ENCODE data around the gene MYLK. TPM values are rescaled to one million over a fixed set of nuclear protein-coding genes. Genes with fewer than 3 reads are reported as not detected.
"Not testable (repeated sequence)": the region's sequence is repeated elsewhere in the genome, so short reads cannot be mapped to it uniquely, and the experiment has no call there.

The MYLK gene
- polyA plus RNA-seq, 1 donor = 296 TPM

DNA sequence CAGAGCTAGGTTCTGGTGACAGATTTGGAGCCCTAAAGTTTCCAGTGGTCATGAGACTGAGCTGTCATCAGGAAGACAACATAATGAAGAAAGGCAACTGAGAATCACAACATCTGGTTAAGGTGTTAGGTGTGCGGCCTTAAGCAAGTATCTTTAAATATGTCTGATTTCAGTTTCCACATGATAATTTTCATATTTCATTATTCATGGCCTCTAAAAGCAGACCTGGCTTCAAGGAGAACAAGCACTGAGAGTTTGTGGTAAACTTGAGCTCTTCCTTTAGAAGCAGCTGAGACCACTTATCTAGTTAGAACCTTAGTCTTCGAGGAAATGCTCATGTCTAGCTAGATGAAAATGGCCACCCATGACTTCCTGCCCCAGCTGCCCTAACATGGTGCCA lies 25.7 kb upstream of the MYLK start:
- Histone ChIP-seq H3K4me1 (ENCODE audit: control insufficient read depth, insufficient read depth, low read length) (no peaks in the 10 kb centered on the region), H3K36me3 (ENCODE audit: control insufficient read depth, insufficient read depth, low read length) (peaks cover 2% of the 10 kb centered on the region), H3K9me3 (ENCODE audit: control insufficient read depth, low read depth, low read length) (no peaks in the 10 kb centered on the region), H3K27ac (ENCODE audit: low read length) (no peak overlapping the region), H3K4me3 (ENCODE audit: low read length) (no peak overlapping the region), H3K27me3 (ENCODE audit: control insufficient read depth, insufficient read depth, low read length) (no peaks in the 10 kb centered on the region)
- DNase-seq = no peak
- WGBS (ENCODE audit: insufficient coverage, low lambda C conversion rate) = 100% methylated on average over 1 of the region's 2 CpGs

DNA sequence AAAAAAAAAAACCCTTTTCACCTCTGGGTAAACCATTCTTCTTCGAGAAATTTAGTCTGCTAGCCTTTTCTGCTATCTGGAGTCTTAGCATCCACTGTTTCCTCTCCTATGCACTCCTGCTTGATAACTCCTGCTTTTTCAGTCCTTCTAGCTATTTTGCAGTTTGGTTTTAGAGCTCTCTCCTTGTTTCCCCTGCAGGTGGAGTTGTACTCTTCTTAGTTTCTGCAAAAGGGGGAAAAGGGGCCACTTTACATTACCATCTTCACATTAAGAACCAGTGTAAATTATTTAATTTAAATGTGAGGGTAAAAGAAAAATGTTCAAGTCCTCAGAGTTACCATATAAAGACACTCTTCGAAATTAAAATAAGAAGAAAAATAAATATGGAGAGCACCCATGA lies 23.6 kb upstream of the MYLK start:
- no peak for DNase-seq
- WGBS (ENCODE audit: insufficient coverage, low lambda C conversion rate) = 88% methylated on average over 1 of the region's 2 CpGs
- H3K9me3 ChIP-seq (ENCODE audit: control insufficient read depth, low read depth, low read length) = no peaks in the 10 kb centered on the region
- H3K4me1 ChIP-seq (ENCODE audit: control insufficient read depth, insufficient read depth, low read length) = no peaks in the 10 kb centered on the region
- no peak overlapping the region for H3K4me3 ChIP-seq (ENCODE audit: low read length)
- no peaks in the 10 kb centered on the region for H3K27me3 ChIP-seq (ENCODE audit: control insufficient read depth, insufficient read depth, low read length)
- no peaks in the 10 kb centered on the region for H3K36me3 ChIP-seq (ENCODE audit: control insufficient read depth, insufficient read depth, low read length)
- no peak overlapping the region for H3K27ac ChIP-seq (ENCODE audit: low read length)

DNA sequence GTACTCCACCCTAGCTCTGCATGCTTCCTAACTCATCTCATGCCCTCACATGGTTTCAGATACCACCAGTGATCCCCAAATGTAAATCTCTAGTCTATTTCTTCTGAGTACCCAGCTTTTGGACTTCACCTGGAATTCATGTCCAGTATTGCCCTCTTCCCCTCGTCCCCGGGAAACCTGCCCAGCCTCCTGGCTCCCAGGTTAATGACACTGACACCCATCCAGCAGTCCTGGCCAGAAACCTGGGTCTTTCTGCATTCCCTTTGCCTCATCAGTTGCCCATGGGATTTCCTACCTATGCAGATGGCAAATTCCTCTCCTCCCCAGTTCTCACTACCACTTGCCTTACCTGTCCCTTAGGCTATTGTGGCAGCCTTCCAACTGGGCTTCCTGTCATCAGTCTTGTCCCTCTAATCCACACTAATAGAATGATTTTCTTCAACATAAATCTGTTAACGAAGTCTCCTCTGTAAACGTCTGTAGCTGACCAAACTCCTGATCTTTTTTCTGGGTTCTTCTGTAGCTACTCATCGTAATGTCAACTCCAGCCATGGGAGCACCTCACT lies 15.3 kb upstream of the MYLK start:
- no peak for DNase-seq
- H3K4me1 ChIP-seq (ENCODE audit: control insufficient read depth, insufficient read depth, low read length) = no peaks in the 10 kb centered on the region
- H3K27ac ChIP-seq (ENCODE audit: low read length) = no peak overlapping the region
- H3K4me3 ChIP-seq (ENCODE audit: low read length) = no peak overlapping the region
- no peaks in the 10 kb centered on the region for H3K36me3 ChIP-seq (ENCODE audit: control insufficient read depth, insufficient read depth, low read length)
- no peaks in the 10 kb centered on the region for H3K27me3 ChIP-seq (ENCODE audit: control insufficient read depth, insufficient read depth, low read length)
- H3K9me3 ChIP-seq (ENCODE audit: control insufficient read depth, low read depth, low read length) = no peaks in the 10 kb centered on the region
- no CpG with 5 or more reads among the region's 5 CpGs for WGBS (ENCODE audit: insufficient coverage, low lambda C conversion rate)

DNA sequence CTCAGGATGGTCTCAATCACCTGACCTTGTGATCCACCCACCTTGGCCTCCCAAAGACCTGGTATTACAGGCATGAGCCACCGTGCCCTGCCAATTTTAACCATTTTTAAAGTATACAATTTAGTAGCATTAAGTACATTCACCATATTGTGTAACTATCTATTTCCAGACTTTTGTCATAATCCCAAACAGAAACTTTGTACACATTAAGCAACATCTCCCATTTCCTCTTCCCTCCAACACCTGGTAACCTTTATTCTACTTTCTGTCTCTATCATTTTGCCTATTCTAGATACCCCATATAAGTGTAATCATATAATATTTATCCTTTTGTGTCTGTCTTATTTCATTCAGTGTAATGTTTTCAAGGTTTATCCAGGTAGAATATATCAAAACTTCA lies 8.9 kb upstream of the MYLK start:
- H3K9me3 ChIP-seq (ENCODE audit: control insufficient read depth, low read depth, low read length) = peaks cover 13% of the 10 kb centered on the region
- no peak overlapping the region for H3K27ac ChIP-seq (ENCODE audit: low read length)
- no peak for DNase-seq
- H3K4me3 ChIP-seq (ENCODE audit: low read length) = no peak overlapping the region
- no peaks in the 10 kb centered on the region for H3K4me1 ChIP-seq (ENCODE audit: control insufficient read depth, insufficient read depth, low read length)
- H3K27me3 ChIP-seq (ENCODE audit: control insufficient read depth, insufficient read depth, low read length) = no peaks in the 10 kb centered on the region
- no CpG with 5 or more reads among the region's 1 CpG for WGBS (ENCODE audit: insufficient coverage, low lambda C conversion rate)
- H3K36me3 ChIP-seq (ENCODE audit: control insufficient read depth, insufficient read depth, low read length) = no peaks in the 10 kb centered on the region

DNA sequence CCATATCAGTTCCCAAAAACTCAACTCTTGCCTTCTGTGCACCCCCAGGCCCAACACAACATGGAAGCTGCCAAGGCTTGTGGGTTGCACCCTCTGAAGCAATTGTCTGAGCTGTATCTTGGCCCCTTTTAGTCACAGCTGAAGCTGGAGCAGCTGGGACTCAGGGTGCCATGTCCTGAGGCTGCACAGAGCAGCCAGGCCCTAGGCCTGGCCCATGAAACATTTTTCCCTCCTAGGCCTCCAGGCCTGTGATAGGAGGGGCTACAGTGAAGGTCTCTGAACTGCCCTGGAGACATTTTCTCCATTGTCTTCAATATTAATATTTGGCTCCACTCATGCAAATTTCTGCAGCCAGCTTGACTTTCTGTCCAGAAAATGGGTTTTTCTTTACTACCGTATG lies 8.1 kb upstream of the MYLK start:
- Histone ChIP-seq H3K36me3 (ENCODE audit: control insufficient read depth, insufficient read depth, low read length) (no peaks in the 10 kb centered on the region), H3K27ac (ENCODE audit: low read length) (no peak overlapping the region), H3K27me3 (ENCODE audit: control insufficient read depth, insufficient read depth, low read length) (peaks cover 2% of the 10 kb centered on the region), H3K4me1 (ENCODE audit: control insufficient read depth, insufficient read depth, low read length) (no peaks in the 10 kb centered on the region), H3K4me3 (ENCODE audit: low read length) (no peak overlapping the region), H3K9me3 (ENCODE audit: control insufficient read depth, low read depth, low read length) (peaks cover 13% of the 10 kb centered on the region)
- DNase-seq = no peak
- no CpG with 5 or more reads among the region's 1 CpG for WGBS (ENCODE audit: insufficient coverage, low lambda C conversion rate)

DNA sequence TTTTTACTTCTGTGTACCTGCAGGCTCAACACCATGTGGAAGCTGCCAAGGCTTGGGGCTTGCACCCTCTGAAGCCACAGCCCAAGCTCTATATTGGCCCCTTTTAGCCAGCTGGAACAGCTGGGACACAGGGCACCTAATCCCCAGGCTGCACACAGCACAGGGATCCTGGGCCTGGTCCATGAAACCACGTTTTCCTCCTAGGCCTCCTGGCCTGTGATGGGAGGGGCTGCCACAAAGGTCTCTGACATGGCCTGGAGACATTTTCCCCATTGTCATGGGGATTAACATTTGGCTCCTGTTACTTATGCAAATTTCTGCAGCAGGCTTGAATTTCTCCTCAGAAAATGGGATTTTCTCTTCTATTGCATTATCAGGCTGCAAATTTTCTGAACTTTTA lies 6.9 kb upstream of the MYLK start:
- not testable (repeated sequence) for H3K4me1 ChIP-seq (ENCODE audit: control insufficient read depth, insufficient read depth, low read length); H3K4me3 ChIP-seq (ENCODE audit: low read length); H3K36me3 ChIP-seq (ENCODE audit: control insufficient read depth, insufficient read depth, low read length); H3K27me3 ChIP-seq (ENCODE audit: control insufficient read depth, insufficient read depth, low read length); H3K27ac ChIP-seq (ENCODE audit: low read length); DNase-seq
- H3K9me3 ChIP-seq (ENCODE audit: control insufficient read depth, low read depth, low read length) = peaks cover 13% of the 10 kb centered on the region
- no CpG with 5 or more reads among the region's 1 CpG for WGBS (ENCODE audit: insufficient coverage, low lambda C conversion rate)

DNA sequence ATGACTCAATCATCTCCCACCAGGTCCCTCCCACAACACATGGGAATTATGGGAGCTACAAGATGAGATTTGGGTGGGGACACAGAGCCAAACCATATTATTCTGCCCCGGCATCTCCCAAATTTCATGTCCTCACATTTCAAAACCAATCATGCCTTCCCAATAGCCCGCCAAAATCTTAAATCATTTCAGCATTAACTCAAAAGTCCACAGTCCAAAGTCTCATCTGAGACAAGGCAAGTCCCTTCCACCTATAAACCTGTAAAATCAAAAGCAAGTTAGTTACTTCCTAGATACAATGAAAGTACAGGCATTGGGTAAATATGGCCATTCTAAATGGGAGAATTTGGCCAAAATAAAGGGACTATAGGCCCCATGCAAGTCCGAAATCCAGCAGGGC lies 6.0 kb upstream of the MYLK start:
- not testable (repeated sequence) for DNase-seq
- WGBS (ENCODE audit: insufficient coverage, low lambda C conversion rate) = no CpG with 5 or more reads among the region's 3 CpGs
- peaks cover 13% of the 10 kb centered on the region for H3K9me3 ChIP-seq (ENCODE audit: control insufficient read depth, low read depth, low read length)

DNA sequence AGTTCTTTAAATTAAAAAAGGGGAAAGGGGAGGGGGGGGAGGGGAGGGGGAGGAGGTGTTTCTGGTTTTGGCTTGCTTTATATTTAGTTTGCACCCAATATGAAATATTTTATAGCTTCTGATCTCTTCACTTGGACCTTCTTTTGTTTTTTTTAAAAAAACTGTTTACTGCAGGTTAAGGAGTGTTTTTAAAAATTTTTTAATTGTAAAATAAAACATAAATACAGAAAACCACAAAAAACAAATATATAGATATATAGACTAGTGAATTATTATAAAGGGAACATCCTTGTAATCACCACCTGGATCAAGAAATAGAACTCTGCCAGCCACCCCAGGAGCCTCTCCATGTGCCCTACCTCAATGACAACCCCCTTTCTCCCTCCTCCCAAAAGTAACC lies 861 bp upstream of the MYLK start:
- Histone ChIP-seq H3K27ac (ENCODE audit: low read length) (no peak overlapping the region), H3K4me3 (ENCODE audit: low read length) (no peak overlapping the region), H3K9me3 (ENCODE audit: control insufficient read depth, low read depth, low read length) (no peaks in the 10 kb centered on the region), H3K27me3 (ENCODE audit: control insufficient read depth, insufficient read depth, low read length) (peaks cover 44% of the 10 kb centered on the region), H3K36me3 (ENCODE audit: control insufficient read depth, insufficient read depth, low read length) (no peaks in the 10 kb centered on the region), H3K4me1 (ENCODE audit: control insufficient read depth, insufficient read depth, low read length) (peaks cover 3% of the 10 kb centered on the region)
- DNase-seq = no peak

More for the DNA sequence above, 6.0 kb upstream of the MYLK start:
- H3K27me3 ChIP-seq (ENCODE audit: control insufficient read depth, insufficient read depth, low read length) = peaks cover 10% of the 10 kb centered on the region
- not testable (repeated sequence) for H3K4me1 ChIP-seq (ENCODE audit: control insufficient read depth, insufficient read depth, low read length); H3K4me3 ChIP-seq (ENCODE audit: low read length); H3K36me3 ChIP-seq (ENCODE audit: control insufficient read depth, insufficient read depth, low read length); H3K27ac ChIP-seq (ENCODE audit: low read length)

DNA sequence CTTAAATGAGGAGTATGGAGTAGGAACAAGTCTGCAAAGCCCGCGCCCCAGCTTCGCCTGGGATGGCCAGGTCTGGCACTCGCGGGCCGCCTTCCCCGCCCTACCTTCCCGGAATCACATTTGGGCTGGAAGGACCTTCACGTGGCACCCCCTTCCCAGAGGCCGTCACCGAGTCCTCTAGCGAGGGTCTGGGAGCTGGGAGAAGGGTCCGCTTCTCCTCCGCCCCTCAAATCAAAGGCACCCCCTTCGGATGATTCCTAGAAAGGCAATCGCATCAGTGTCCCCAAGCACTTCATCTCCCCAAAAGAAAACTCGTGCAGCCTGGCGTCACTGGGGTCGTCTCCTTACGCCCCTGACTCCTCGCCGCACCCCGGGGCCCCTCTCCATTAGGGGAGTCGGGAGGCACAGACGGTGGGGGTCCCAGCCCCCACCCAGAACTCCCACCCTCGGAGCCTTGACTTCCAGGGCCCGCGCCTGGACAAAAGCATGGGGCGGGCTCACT lies 380 bp downstream of the MYLK start:
- peak overlapping the region; percentile 30 for H3K4me3 ChIP-seq (ENCODE audit: low read length)
- H3K27me3 ChIP-seq (ENCODE audit: control insufficient read depth, insufficient read depth, low read length) = peaks cover 44% of the 10 kb centered on the region
- peak in 1 of 2 donors; percentile 26 for DNase-seq
- no CpG with 5 or more reads among the region's 29 CpGs for WGBS (ENCODE audit: insufficient coverage, low lambda C conversion rate)
- H3K36me3 ChIP-seq (ENCODE audit: control insufficient read depth, insufficient read depth, low read length) = no peaks in the 10 kb centered on the region
- no peak overlapping the region for H3K27ac ChIP-seq (ENCODE audit: low read length)
- no peaks in the 10 kb centered on the region for H3K9me3 ChIP-seq (ENCODE audit: control insufficient read depth, low read depth, low read length)
- peaks cover 3% of the 10 kb centered on the region for H3K4me1 ChIP-seq (ENCODE audit: control insufficient read depth, insufficient read depth, low read length)

GRCh38 chr3:123883111-123883510 lies 1.0 kb downstream of the MYLK start:
- no peak overlapping the region for H3K27ac ChIP-seq (ENCODE audit: low read length)
- no peaks in the 10 kb centered on the region for H3K9me3 ChIP-seq (ENCODE audit: control insufficient read depth, low read depth, low read length)
- H3K4me1 ChIP-seq (ENCODE audit: control insufficient read depth, insufficient read depth, low read length) = peaks cover 3% of the 10 kb centered on the region
- H3K4me3 ChIP-seq (ENCODE audit: low read length) = no peak overlapping the region
- H3K27me3 ChIP-seq (ENCODE audit: control insufficient read depth, insufficient read depth, low read length) = peaks cover 46% of the 10 kb centered on the region
- no peaks in the 10 kb centered on the region for H3K36me3 ChIP-seq (ENCODE audit: control insufficient read depth, insufficient read depth, low read length)
- no peak for DNase-seq
- WGBS (ENCODE audit: insufficient coverage, low lambda C conversion rate) = no CpG with 5 or more reads among the region's 4 CpGs

DNA sequence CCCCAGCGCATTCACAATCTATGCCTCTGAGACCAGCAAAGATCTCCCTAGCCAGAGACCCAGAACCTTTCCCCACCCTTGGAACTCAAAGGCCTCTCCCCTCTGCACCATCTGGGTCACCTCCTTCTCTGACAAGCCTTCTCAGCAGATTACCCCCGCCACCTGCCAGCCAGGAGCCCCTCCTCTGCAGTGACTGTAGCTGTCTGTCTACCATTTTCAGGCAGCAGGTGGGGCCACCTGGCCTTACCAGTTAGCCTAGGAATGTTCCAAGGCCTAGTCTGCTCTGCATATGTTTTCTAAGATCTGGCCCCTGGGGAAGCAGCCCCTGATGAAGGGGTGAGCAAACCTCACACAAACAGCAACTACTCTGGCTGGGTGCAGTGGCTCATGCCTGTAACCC lies 2.4 kb downstream of the MYLK start:
- Histone ChIP-seq H3K9me3 (ENCODE audit: control insufficient read depth, low read depth, low read length) (no peaks in the 10 kb centered on the region), H3K36me3 (ENCODE audit: control insufficient read depth, insufficient read depth, low read length) (no peaks in the 10 kb centered on the region), H3K4me3 (ENCODE audit: low read length) (no peak overlapping the region), H3K27me3 (ENCODE audit: control insufficient read depth, insufficient read depth, low read length) (peaks cover 44% of the 10 kb centered on the region), H3K27ac (ENCODE audit: low read length) (no peak overlapping the region), H3K4me1 (ENCODE audit: control insufficient read depth, insufficient read depth, low read length) (peaks cover 3% of the 10 kb centered on the region)
- no peak for DNase-seq
- no CpG with 5 or more reads among the region's 2 CpGs for WGBS (ENCODE audit: insufficient coverage, low lambda C conversion rate)
